Right atrium auricular region (tissue), 2 donors: ENCODE measurements around the gene NEGR1. TPM values are rescaled to one million over a fixed set of nuclear protein-coding genes. Genes with fewer than 3 reads are reported as not detected.

Source experiments
- DNase-seq: peaks from one replicate; pipeline ENCODE4 v3.0.0-alpha.2; 2019; ENCODE audit warnings: low spot score
- H3K27ac ChIP-seq, 2 donors: fragments of 200-600 bp; sonication (generic); 1 replicate in 1 of 2; 2 replicates in 1 of 2; pipeline ENCODE4 v1.5.1; 2016 to 2019
- H3K27me3 ChIP-seq, 2 donors: fragments of 200-600 bp; sonication (generic); one replicate each; pipeline versions ENCODE4 v1.5.1 to v1.6.0; 2017 to 2019
- H3K36me3 ChIP-seq: fragments of 200-600 bp; sonication (generic); one replicate; pipeline ENCODE4 v1.5.1; 2016
- H3K4me1 ChIP-seq, 2 donors: fragments of 200-600 bp; sonication (generic); one replicate each; pipeline versions ENCODE4 v1.5.1 to v1.6.0; 2017 to 2019
- H3K4me3 ChIP-seq, 2 donors: fragments of 200-600 bp; sonication (generic); 1 replicate in 1 of 2; 2 replicates in 1 of 2; pipeline ENCODE4 v1.5.1; 2017 to 2019; ENCODE audit warnings: mild to moderate bottlenecking in 1 of 2, moderate library complexity in 1 of 2
- H3K9me3 ChIP-seq, 2 donors: fragments of 200-600 bp; sonication (generic); one replicate each; pipeline ENCODE4 v1.5.1; 2019
- total RNA-seq, 2 donors: library from RNA; depleted of rRNA; stranded (reverse); fragments of >200 nt; gene quantifications; one replicate each; pipeline ENCODE4 v1.1.0, GENCODE V29; 2016
- TF ChIP-seq, protein P1 (sequence below), 2 donors: fragments of 200-600 bp; sonication (generic); IDR thresholded peaks; one replicate each; pipeline ENCODE4 v1.5.1; 2019; ENCODE audit warnings: antibody characterized with exemption in 2 of 2

The NEGR1 gene
- total RNA-seq, 2 donors from 2014 or later = 9.3 to 9.9 TPM

DNA sequence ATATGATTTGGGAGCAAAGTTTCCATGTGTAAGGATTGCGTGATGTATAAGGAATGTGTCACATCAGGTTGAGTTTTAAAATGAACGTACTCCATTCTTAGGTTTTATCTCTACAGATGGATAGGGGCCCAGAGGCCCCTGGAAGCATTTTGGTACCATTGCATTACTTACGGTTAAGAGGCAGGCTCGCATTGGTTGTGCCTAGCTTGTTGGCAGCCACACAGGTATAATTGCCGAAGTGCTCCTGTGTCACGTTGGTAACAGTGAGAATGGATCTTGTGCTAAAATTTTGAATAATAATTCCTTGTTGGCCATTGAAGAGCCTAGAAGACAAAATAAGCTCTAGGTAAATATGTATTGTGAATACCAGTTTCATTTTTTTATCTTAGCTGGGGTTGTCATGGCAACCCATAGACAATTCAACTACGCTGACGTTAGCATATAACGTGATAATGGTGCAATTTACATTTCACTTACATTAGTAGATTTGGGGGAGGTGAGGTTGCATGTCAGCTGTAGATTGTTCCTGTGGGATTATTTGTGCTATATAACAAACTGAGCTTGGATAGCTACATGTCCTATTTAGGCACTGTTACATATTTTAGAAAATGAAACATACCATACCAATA is 689.6 kb downstream of the NEGR1 start:
- TF ChIP-seq, protein P1, sequence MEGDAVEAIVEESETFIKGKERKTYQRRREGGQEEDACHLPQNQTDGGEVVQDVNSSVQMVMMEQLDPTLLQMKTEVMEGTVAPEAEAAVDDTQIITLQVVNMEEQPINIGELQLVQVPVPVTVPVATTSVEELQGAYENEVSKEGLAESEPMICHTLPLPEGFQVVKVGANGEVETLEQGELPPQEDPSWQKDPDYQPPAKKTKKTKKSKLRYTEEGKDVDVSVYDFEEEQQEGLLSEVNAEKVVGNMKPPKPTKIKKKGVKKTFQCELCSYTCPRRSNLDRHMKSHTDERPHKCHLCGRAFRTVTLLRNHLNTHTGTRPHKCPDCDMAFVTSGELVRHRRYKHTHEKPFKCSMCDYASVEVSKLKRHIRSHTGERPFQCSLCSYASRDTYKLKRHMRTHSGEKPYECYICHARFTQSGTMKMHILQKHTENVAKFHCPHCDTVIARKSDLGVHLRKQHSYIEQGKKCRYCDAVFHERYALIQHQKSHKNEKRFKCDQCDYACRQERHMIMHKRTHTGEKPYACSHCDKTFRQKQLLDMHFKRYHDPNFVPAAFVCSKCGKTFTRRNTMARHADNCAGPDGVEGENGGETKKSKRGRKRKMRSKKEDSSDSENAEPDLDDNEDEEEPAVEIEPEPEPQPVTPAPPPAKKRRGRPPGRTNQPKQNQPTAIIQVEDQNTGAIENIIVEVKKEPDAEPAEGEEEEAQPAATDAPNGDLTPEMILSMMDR (IDR thresholded peaks at IDR 0.05) = no peak
- Histone ChIP-seq H3K4me1 (no peaks in the 10 kb centered on the region), H3K27me3 (no peaks in the 10 kb centered on the region), H3K27ac (no peak overlapping the region), H3K4me3 (no peak overlapping the region), H3K9me3 (no peaks in the 10 kb centered on the region), H3K36me3 (no peaks in the 10 kb centered on the region)
- DNase-seq = no peak

DNA sequence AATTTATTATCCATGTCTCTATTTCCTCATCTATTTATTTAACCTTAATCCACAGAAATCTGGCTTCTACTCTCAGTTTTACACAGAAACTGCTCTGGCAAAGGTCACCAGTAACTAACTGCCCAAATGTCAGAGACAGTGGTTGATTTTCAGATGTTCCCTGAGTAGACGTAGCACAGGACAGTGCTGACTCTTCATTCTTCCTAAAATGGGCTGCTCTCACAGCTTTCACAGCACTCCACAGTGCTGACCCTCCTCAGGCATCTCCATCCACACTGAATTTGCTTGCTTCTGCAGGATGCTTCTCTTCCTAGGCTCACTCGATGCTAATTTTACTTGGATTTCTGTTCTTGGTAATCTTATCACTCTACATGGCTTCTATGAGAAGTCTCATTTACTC is 693.3 kb downstream of the NEGR1 start:
- TF ChIP-seq, protein P1 (IDR thresholded peaks at IDR 0.05) = no peak
- Histone ChIP-seq H3K4me1 (no peaks in the 10 kb centered on the region), H3K4me3 (no peak overlapping the region), H3K27me3 (no peaks in the 10 kb centered on the region), H3K36me3 (no peaks in the 10 kb centered on the region), H3K9me3 (no peaks in the 10 kb centered on the region), H3K27ac (no peak overlapping the region)
- no peak for DNase-seq

DNA sequence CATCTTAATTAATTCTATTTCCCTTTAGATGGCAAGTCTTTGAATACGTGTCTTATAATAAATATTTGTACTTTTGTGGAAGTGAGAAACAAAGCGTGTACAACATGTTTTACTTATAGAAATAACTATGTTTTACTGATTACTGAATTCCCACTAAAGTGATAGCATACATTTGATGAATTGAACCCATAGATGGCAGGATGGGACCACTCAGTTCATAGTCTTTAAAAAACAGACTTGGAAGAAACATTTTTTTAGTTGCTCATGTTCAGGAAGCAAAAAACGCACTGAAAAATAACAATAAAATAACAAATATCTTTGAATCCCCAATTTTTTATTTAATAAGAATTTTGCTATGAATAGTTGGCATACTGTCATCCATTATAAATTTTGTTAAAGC is 694.4 kb downstream of the NEGR1 start:
- Histone ChIP-seq H3K27ac (no peak overlapping the region), H3K27me3 (no peaks in the 10 kb centered on the region), H3K4me3 (no peak overlapping the region), H3K36me3 (no peaks in the 10 kb centered on the region), H3K4me1 (no peaks in the 10 kb centered on the region), H3K9me3 (no peaks in the 10 kb centered on the region)
- no peak for DNase-seq
- TF ChIP-seq, protein P1 (IDR thresholded peaks at IDR 0.05) = peak; percentile 27 to 62

DNA sequence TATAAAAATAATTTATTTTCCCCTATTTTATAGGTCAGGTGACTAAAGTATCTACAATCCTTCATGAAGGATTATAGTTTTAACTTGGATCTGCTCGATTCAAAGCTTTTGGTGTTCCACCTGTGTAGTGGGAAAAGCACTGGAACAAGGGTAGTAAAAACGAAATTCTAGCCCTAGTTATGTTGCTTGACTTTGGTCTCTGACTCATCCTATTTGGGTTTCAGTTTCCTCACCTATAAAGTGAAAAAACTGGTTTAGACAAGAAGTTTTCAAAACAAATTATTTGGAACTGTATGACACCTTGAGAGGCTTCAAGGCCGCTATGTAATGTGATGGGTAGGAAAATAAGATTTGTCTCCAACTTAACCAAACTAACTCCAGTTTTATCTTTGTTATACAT is 696.3 kb downstream of the NEGR1 start:
- Histone ChIP-seq H3K4me3 (no peak overlapping the region), H3K27me3 (no peaks in the 10 kb centered on the region), H3K27ac (no peak overlapping the region), H3K36me3 (no peaks in the 10 kb centered on the region), H3K9me3 (no peaks in the 10 kb centered on the region), H3K4me1 (no peaks in the 10 kb centered on the region)
- no peak for DNase-seq
- TF ChIP-seq, protein P1 (IDR thresholded peaks at IDR 0.05) = no peak

DNA sequence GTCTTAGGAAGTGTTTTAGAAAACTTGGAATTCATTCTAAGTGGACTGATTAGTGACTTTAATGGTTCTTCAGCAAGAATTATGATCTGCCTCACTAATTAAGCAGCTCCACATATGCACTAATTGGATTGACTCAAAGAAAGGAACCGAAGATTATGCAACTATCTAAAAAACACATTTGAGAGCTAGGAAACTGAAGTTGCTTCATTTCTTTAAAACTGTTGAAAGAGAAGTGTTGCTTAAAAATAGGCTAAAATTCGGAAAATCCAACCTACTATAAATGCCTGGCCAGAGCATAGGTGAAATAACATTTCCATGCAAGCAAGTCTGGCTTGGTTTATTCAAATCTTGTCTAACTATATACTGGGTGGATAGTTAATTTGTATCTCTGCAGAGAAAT is 698.6 kb downstream of the NEGR1 start:
- H3K4me1 ChIP-seq = no peaks in the 10 kb centered on the region
- no peaks in the 10 kb centered on the region for H3K27me3 ChIP-seq
- no peak overlapping the region for H3K27ac ChIP-seq
- H3K36me3 ChIP-seq = no peaks in the 10 kb centered on the region
- TF ChIP-seq, protein P1 (IDR thresholded peaks at IDR 0.05) = no peak
- no peaks in the 10 kb centered on the region for H3K9me3 ChIP-seq
- DNase-seq = no peak
- no peak overlapping the region for H3K4me3 ChIP-seq

DNA sequence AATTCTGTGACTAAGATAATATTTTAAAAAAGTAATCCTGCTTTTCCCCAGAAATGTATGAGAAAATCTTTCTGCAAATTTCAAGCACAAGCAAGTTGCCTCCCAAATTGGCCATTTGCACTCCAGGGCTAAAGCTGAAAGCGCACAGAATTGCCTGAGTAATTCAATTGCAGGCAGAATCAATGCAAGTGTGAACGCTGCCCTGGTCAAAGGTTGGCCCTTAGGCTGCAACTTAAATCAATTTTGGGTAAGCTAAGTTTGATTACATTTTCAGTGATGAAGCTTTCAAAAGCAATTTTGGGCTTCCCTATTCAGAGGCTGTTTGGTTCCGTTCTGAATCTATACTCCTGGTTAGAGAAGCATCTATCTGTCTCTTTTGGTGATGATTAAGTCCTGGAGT is 699.7 kb downstream of the NEGR1 start:
- Histone ChIP-seq H3K36me3 (no peaks in the 10 kb centered on the region), H3K27me3 (no peaks in the 10 kb centered on the region), H3K4me3 (no peak overlapping the region), H3K27ac (no peak overlapping the region), H3K9me3 (no peaks in the 10 kb centered on the region), H3K4me1 (no peaks in the 10 kb centered on the region)
- TF ChIP-seq, protein P1 (IDR thresholded peaks at IDR 0.05) = no peak
- no peak for DNase-seq
